GM18517 (cell line): Measurements from ENCODE around the gene CPTP.
"Not testable (repeated sequence)": the region's sequence is repeated elsewhere in the genome, so short reads cannot be mapped to it uniquely, and the experiment has no call there.

ENCODE experiments used
- ATAC-seq: cut with Tn5 transposase; IDR thresholded peaks from one replicate; pipeline ENCODE4 v1.9.1; 2021; ENCODE audit warnings: mild to moderate bottlenecking, moderate library complexity; ENCODE audit not compliant: unreplicated experiment

CPTP gene

GRCh38 chr1:1305300-1306069 is 19.1 kb upstream of the CPTP start:
- ATAC-seq = no peak

GRCh38 chr1:1306070-1306660 is 18.4 kb upstream of the CPTP start:
- ATAC-seq = no peak

- no peak for ATAC-seq
These were observed 17.8 kb upstream of the CPTP start for GRCh38 chr1:1306661-1307260.

GRCh38 chr1:1307261-1307922 is 17.2 kb upstream of the CPTP start:
- no peak for ATAC-seq

- peak; percentile 54 for ATAC-seq
These were observed 16.5 kb upstream of the CPTP start, which contains the start of the genes ACAP3 and PUSL1 for GRCh38 chr1:1307923-1308755. ACAP3 (minus strand) TSS chr1:1307930; CDS start chr1:1307815, 115 bp downstream. PUSL1 (plus strand) TSS chr1:1308597; CDS start chr1:1308644, 47 bp downstream.

- ATAC-seq = no peak
These were observed 15.8 kb upstream of the CPTP start for GRCh38 chr1:1308756-1309250.

- no peak for ATAC-seq
These were observed 15.1 kb upstream of the CPTP start for GRCh38 chr1:1309251-1310108.

- no peak for ATAC-seq
These were observed 14.6 kb upstream of the CPTP start for GRCh38 chr1:1310109-1310385.

GRCh38 chr1:1310476-1311053 is 14.0 kb upstream of the CPTP start:
- ATAC-seq = no peak

- ATAC-seq = no peak
These were observed 13.2 kb upstream of the CPTP start for GRCh38 chr1:1311107-1312104.

GRCh38 chr1:1312450-1313314 is 11.9 kb upstream of the CPTP start:
- ATAC-seq = no peak

- no peak for ATAC-seq
These were observed 10.9 kb upstream of the CPTP start for GRCh38 chr1:1313500-1314236.

- ATAC-seq = no peak
These were observed 10.4 kb upstream of the CPTP start for GRCh38 chr1:1314237-1314586.

GRCh38 chr1:1314678-1315335 is 9.8 kb upstream of the CPTP start:
- no peak for ATAC-seq

- ATAC-seq = no peak
These were observed 9.1 kb upstream of the CPTP start for GRCh38 chr1:1315435-1315954.

GRCh38 chr1:1316199-1316598 is 8.4 kb upstream of the CPTP start:
- not testable (repeated sequence) for ATAC-seq
